Measurements from ENCODE around the gene EXOC2. TPM values are rescaled to one million over a fixed set of nuclear protein-coding genes. Genes with fewer than 3 reads are reported as not detected.

EXOC2 gene
- total RNA-seq, 4 donors from 2014 or later: 7.6 to 22.5 (median 20.2) TPM

DNA sequence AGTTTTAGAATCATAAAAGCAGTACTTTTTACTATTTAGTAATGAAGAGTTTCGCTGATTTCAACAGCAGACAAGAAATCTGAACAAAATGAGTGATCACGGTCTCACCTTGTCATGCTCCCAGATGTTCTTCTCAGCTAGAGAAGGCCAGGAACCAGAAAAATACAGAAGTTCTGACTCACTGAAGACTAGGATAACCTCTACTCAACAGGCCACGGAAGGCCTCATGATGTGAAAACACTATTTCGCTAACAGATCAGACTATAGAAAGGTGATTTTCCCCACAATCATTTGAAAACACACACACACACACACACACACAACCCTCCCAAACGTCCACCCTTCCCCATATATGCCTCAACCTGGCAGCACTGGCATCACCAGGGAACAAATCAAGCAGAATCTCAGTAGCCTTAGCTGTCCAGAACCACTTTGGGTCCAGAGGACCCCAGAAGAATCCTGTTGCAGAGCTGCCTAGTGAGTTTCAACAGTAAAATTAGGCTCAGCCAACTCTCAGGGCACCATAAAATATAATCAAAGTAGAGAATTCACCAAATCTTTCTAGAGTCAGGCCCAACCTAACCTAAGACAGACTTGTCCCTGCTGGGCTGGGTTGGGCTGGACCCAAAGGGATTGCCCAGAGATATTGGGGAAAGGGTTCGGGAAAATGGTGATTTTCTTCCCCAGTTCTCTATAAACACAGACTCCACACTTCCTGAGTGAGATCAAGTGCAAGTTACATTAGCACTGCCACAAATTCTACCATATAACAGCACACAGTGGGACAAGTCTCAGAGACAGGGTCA is 7.9 kb downstream of the EXOC2 start:
- Histone ChIP-seq H3K27ac (peak overlapping the region; percentile 3 to 70 (median 38)), H3K27me3 (no peaks in the 10 kb centered on the region), H3K4me1 (peaks cover 0 to 43% (median 2%) of the 10 kb centered on the region in 4 donors), H3K4me3 (no peak overlapping the region), H3K9me3 (no peaks in the 10 kb centered on the region), H3K36me3 (no peaks in the 10 kb centered on the region)
- WGBS, 2 donors (ENCODE audit: low coverage in 1 of 2): 65 to 77% methylated on average over 6 of the region's 6 CpGs
- intact Hi-C loops (cut with DNase I; ENCODE audit: low total_unique reads) (no loop called here), in situ Hi-C loops (cut with MboI; ENCODE audit: low pct_ligation_motif_present in 1 of 4, low pct_unique_long_range_greater_than_20kb in 1 of 4, low sequenced_read_pairs in 3 of 4) (no loop called here)
- TF ChIP-seq POLR2AphosphoS5 (IDR thresholded peaks at IDR 0.05) (no peak), EP300 (IDR thresholded peaks at IDR 0.05; ENCODE audit: low read depth) (no peak), POLR2A (IDR thresholded peaks at IDR 0.05) (no peak)
- TF ChIP-seq, protein P1, sequence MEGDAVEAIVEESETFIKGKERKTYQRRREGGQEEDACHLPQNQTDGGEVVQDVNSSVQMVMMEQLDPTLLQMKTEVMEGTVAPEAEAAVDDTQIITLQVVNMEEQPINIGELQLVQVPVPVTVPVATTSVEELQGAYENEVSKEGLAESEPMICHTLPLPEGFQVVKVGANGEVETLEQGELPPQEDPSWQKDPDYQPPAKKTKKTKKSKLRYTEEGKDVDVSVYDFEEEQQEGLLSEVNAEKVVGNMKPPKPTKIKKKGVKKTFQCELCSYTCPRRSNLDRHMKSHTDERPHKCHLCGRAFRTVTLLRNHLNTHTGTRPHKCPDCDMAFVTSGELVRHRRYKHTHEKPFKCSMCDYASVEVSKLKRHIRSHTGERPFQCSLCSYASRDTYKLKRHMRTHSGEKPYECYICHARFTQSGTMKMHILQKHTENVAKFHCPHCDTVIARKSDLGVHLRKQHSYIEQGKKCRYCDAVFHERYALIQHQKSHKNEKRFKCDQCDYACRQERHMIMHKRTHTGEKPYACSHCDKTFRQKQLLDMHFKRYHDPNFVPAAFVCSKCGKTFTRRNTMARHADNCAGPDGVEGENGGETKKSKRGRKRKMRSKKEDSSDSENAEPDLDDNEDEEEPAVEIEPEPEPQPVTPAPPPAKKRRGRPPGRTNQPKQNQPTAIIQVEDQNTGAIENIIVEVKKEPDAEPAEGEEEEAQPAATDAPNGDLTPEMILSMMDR (IDR thresholded peaks at IDR 0.05): no peak
- DNase-seq: no peak

DNA sequence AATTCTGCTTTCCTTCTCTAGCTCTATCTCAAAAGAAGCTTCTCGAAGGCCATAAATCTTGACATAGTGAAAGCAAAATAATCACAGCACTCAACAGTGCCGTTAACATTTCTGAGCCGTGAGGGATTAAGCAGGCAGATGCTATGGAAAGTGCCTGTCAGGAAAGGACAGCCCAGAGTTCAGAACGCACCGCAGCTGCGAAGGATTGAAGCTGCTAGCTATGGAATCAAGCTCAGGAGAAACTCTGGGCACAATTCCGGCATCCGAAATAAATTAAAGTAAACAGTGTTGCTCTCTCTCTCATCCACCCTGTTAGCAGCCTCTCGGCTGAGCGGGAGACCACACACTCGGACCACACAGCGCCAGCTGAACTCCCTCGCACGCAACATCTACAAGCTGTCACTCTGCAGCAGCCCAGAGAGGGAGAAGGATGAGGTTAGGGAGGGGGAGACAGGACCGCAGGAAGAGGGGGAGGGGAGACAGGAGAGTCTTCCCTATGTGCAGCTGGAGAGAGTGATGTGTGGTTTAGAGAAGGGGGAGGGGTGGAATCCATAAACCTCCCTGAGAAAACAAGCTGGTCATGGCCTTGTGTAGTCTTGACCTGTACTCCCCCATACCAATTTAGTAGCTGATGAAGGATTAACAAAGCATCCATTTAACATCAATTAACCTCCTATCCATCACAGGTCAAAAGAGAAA is 9.0 kb downstream of the EXOC2 start:
- intact Hi-C loops (cut with DNase I; ENCODE audit: low total_unique reads): no loop called here
- Histone ChIP-seq H3K4me1 (peaks cover 0 to 49% (median 2%) of the 10 kb centered on the region in 4 donors), H3K27me3 (no peaks in the 10 kb centered on the region), H3K36me3 (no peaks in the 10 kb centered on the region), H3K9me3 (no peaks in the 10 kb centered on the region), H3K4me3 (peak overlapping the region in 1 of 4 donors; percentile 19), H3K27ac (peak overlapping the region; percentile 63 to 70 (median 70))
- in situ Hi-C loops (cut with MboI; ENCODE audit: low pct_ligation_motif_present in 1 of 4, low pct_unique_long_range_greater_than_20kb in 1 of 4, low sequenced_read_pairs in 3 of 4): no loop called here
- 55 to 65% methylated on average over 3 to 15 of the region's 15 CpGs for WGBS, 2 donors (ENCODE audit: low coverage in 1 of 2)
- DNase-seq: peak; percentile 21
- TF ChIP-seq POLR2AphosphoS5 (IDR thresholded peaks at IDR 0.05): peak in 2 of 3 donors; percentile 16 to 26
- TF ChIP-seq, protein P1 (IDR thresholded peaks at IDR 0.05): no peak
- TF ChIP-seq EP300 (IDR thresholded peaks at IDR 0.05; ENCODE audit: low read depth): no peak

DNA sequence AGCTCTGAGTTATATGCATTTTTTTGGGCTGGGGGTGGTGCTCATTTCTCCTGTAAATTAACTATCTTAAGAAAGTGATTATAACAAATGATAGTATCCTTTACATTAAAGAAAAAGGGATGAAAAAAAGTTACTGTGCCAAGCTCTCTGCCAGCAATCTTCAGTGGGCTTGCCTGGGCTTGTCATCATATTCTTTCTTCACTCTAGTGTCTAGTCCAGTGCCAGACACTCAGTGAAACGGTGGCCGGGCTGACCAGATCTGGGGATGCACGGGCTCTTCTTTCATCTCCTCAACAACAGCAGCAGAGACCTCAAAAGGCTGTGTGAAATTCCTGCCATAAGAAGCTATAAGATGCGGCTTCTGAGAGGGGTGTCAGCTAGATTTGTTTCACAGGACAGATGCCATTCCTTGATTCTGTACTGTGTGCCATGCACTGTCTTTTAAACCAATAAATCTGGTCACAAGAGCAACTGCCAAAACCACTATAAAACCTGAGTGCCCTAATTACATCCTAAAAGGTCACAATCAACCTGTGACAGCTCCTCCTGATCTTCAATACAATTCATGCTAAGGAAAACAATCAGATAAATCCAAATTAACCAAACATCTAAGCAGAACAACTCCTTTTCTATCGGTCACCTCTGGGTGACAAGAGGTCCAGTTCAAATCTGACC is 12.1 kb downstream of the EXOC2 start:
- in situ Hi-C loops (cut with MboI; ENCODE audit: low pct_ligation_motif_present in 1 of 4, low pct_unique_long_range_greater_than_20kb in 1 of 4, low sequenced_read_pairs in 3 of 4) (no loop called here), intact Hi-C loops (cut with DNase I; ENCODE audit: low total_unique reads) (no loop called here)
- TF ChIP-seq POLR2AphosphoS5 (IDR thresholded peaks at IDR 0.05) (no peak), POLR2A (IDR thresholded peaks at IDR 0.05) (no peak), EP300 (IDR thresholded peaks at IDR 0.05; ENCODE audit: low read depth) (no peak)
- TF ChIP-seq, protein P1 (IDR thresholded peaks at IDR 0.05): no peak
- peaks cover 0 to 47% (median 2%) of the 10 kb centered on the region in 4 donors for H3K4me1 ChIP-seq
- no peaks in the 10 kb centered on the region for H3K9me3 ChIP-seq
- H3K27me3 ChIP-seq: no peaks in the 10 kb centered on the region
- WGBS, 2 donors (ENCODE audit: low coverage in 1 of 2): 83 to 89% methylated on average over 1 to 5 of the region's 5 CpGs
- H3K27ac ChIP-seq: peak overlapping the region in 2 of 4 donors; percentile 32 to 63
- H3K36me3 ChIP-seq: no peaks in the 10 kb centered on the region
- H3K4me3 ChIP-seq: no peak overlapping the region
- DNase-seq: no peak

DNA sequence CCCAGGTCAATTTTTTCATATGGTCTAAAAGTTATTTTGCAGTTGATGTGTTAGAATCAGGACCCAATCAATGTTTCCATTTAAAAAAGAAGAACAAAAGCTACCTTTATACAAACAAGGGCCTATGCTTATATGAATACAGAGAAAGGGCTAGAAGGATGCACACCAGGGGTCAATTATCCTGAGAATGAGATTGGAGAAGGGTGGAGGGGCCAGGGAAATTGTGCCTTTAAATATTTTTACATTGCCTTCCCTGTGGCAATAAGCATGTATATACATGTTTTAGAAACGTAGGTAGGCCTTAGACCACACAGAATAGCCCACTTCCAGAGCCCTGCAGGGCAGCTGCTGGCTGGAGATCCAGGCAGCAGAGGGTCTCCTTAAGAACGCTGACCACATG is 12.7 kb downstream of the EXOC2 start:
- Histone ChIP-seq H3K36me3 (no peaks in the 10 kb centered on the region), H3K4me3 (no peak overlapping the region), H3K27ac (peak overlapping the region in 1 of 4 donors; percentile 32), H3K27me3 (no peaks in the 10 kb centered on the region), H3K9me3 (no peaks in the 10 kb centered on the region), H3K4me1 (peaks cover 0 to 45% (median 2%) of the 10 kb centered on the region in 4 donors)
- WGBS, 2 donors (ENCODE audit: low coverage in 1 of 2): 76 to 82% methylated on average over 1 to 2 of the region's 2 CpGs
- intact Hi-C loops (cut with DNase I; ENCODE audit: low total_unique reads) (no loop called here), in situ Hi-C loops (cut with MboI; ENCODE audit: low pct_ligation_motif_present in 1 of 4, low pct_unique_long_range_greater_than_20kb in 1 of 4, low sequenced_read_pairs in 3 of 4) (no loop called here)
- TF ChIP-seq POLR2AphosphoS5 (IDR thresholded peaks at IDR 0.05) (no peak), POLR2A (IDR thresholded peaks at IDR 0.05) (no peak), EP300 (IDR thresholded peaks at IDR 0.05; ENCODE audit: low read depth) (no peak)
- TF ChIP-seq, protein P1 (IDR thresholded peaks at IDR 0.05): no peak
- no peak for DNase-seq

All from transverse colon (tissue), 4 donors.